ENCODE measurements around the gene TMEM175. TPM values are rescaled to one million over a fixed set of nuclear protein-coding genes. Genes with fewer than 3 reads are reported as not detected.
A peak's percentile ranks its signal among the peaks of the same experiment; 100 is the strongest.

The TMEM175 gene
- total and polyA plus RNA-seq, 9 donors, result 10.6 to 28.4 (median 21.2) TPM

- Histone ChIP-seq H3K4me1 (ENCODE audit: insufficient read depth) (no peaks in the 10 kb centered on the region), H3K27me3 (no peaks in the 10 kb centered on the region), H3K27ac (no peak overlapping the region), H3K36me3 (no peaks in the 10 kb centered on the region), H3K4me3 (no peak overlapping the region), H3K9me3 (no peaks in the 10 kb centered on the region)
- 65 to 70% (median 68%) methylated on average over 23 to 24 of the region's 24 CpGs for WGBS, 3 donors
- TF ChIP-seq EP300 (IDR thresholded peaks at IDR 0.05) (no peak), POLR2A (IDR thresholded peaks at IDR 0.05) (no peak), CTCF (IDR thresholded peaks at IDR 0.05) (no peak)
- intact Hi-C loops (cut with DNase I), result no loop called here
- peak in 1 of 5 donors; percentile 14 for DNase-seq
Measured at GRCh38 chr4:959338-960139, 27.3 kb downstream of the TMEM175 start.

- TF ChIP-seq EP300 (IDR thresholded peaks at IDR 0.05), result no peak
- TF ChIP-seq CTCF (IDR thresholded peaks at IDR 0.05), result no peak
- TF ChIP-seq POLR2A (IDR thresholded peaks at IDR 0.05), result no peak
- intact Hi-C loops (cut with DNase I), result no loop called here
- no peaks in the 10 kb centered on the region for H3K36me3 ChIP-seq
- H3K4me1 ChIP-seq (ENCODE audit: insufficient read depth), result no peaks in the 10 kb centered on the region
- no peak overlapping the region for H3K4me3 ChIP-seq
- no peak for DNase-seq
- H3K9me3 ChIP-seq, result no peaks in the 10 kb centered on the region
- WGBS, 3 donors, result 81 to 89% (median 81%) methylated on average over 8 to 16 of the region's 16 CpGs
- H3K27ac ChIP-seq, result no peak overlapping the region
- H3K27me3 ChIP-seq, result no peaks in the 10 kb centered on the region
Measured at GRCh38 chr4:960140-960635, 27.9 kb downstream of the TMEM175 start.

GRCh38 chr4:960636-961350 lies 28.5 kb downstream of the TMEM175 start:
- 83 to 90% (median 87%) methylated on average over 29 to 35 of the region's 35 CpGs for WGBS, 3 donors
- Histone ChIP-seq H3K4me3 (no peak overlapping the region), H3K27ac (no peak overlapping the region), H3K9me3 (no peaks in the 10 kb centered on the region), H3K4me1 (ENCODE audit: insufficient read depth) (no peaks in the 10 kb centered on the region), H3K36me3 (no peaks in the 10 kb centered on the region), H3K27me3 (no peaks in the 10 kb centered on the region)
- intact Hi-C loops (cut with DNase I), result no loop called here
- no peak for DNase-seq
- TF ChIP-seq EP300 (IDR thresholded peaks at IDR 0.05) (no peak), POLR2A (IDR thresholded peaks at IDR 0.05) (no peak), CTCF (IDR thresholded peaks at IDR 0.05) (no peak)

GRCh38 chr4:961351-962230 lies 29.3 kb downstream of the TMEM175 start:
- H3K27ac ChIP-seq, result no peak overlapping the region
- H3K36me3 ChIP-seq, result no peaks in the 10 kb centered on the region
- no peaks in the 10 kb centered on the region for H3K27me3 ChIP-seq
- H3K9me3 ChIP-seq, result no peaks in the 10 kb centered on the region
- DNase-seq, result no peak
- no peak overlapping the region for H3K4me3 ChIP-seq
- no peaks in the 10 kb centered on the region for H3K4me1 ChIP-seq (ENCODE audit: insufficient read depth)
- WGBS, 3 donors, result 89 to 92% (median 91%) methylated on average over 38 to 52 of the region's 52 CpGs
- TF ChIP-seq EP300 (IDR thresholded peaks at IDR 0.05) (no peak), POLR2A (IDR thresholded peaks at IDR 0.05) (no peak), CTCF (IDR thresholded peaks at IDR 0.05) (no peak)
- intact Hi-C loops (cut with DNase I), result no loop called here
